ENCODE measurements around the gene PGLYRP4.
A peak's percentile ranks its signal among the peaks of the same experiment; 100 is the strongest.

GRCh38 chr1:153352523-153352922 is 3.9 kb upstream of the PGLYRP4 start:
- TF ChIP-seq, protein P1, sequence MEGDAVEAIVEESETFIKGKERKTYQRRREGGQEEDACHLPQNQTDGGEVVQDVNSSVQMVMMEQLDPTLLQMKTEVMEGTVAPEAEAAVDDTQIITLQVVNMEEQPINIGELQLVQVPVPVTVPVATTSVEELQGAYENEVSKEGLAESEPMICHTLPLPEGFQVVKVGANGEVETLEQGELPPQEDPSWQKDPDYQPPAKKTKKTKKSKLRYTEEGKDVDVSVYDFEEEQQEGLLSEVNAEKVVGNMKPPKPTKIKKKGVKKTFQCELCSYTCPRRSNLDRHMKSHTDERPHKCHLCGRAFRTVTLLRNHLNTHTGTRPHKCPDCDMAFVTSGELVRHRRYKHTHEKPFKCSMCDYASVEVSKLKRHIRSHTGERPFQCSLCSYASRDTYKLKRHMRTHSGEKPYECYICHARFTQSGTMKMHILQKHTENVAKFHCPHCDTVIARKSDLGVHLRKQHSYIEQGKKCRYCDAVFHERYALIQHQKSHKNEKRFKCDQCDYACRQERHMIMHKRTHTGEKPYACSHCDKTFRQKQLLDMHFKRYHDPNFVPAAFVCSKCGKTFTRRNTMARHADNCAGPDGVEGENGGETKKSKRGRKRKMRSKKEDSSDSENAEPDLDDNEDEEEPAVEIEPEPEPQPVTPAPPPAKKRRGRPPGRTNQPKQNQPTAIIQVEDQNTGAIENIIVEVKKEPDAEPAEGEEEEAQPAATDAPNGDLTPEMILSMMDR (conservative IDR thresholded peaks at IDR 0.05 in 1 of 2, IDR thresholded peaks at IDR 0.05 in 1 of 2; ENCODE audit: extremely low read depth in 1 of 2, insufficient read depth in 1 of 2, low read depth in 1 of 2, low read length in 2 of 2), result peak; percentile 85 to 95
- TF ChIP-seq EZH2 (IDR thresholded peaks at IDR 0.05; ENCODE audit: borderline replicate concordance, low read length), result no peak
